ENCODE measurements around the gene MPPED2.

Gene MPPED2, protein sequence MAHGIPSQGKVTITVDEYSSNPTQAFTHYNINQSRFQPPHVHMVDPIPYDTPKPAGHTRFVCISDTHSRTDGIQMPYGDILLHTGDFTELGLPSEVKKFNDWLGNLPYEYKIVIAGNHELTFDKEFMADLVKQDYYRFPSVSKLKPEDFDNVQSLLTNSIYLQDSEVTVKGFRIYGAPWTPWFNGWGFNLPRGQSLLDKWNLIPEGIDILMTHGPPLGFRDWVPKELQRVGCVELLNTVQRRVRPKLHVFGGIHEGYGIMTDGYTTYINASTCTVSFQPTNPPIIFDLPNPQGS

DNA sequence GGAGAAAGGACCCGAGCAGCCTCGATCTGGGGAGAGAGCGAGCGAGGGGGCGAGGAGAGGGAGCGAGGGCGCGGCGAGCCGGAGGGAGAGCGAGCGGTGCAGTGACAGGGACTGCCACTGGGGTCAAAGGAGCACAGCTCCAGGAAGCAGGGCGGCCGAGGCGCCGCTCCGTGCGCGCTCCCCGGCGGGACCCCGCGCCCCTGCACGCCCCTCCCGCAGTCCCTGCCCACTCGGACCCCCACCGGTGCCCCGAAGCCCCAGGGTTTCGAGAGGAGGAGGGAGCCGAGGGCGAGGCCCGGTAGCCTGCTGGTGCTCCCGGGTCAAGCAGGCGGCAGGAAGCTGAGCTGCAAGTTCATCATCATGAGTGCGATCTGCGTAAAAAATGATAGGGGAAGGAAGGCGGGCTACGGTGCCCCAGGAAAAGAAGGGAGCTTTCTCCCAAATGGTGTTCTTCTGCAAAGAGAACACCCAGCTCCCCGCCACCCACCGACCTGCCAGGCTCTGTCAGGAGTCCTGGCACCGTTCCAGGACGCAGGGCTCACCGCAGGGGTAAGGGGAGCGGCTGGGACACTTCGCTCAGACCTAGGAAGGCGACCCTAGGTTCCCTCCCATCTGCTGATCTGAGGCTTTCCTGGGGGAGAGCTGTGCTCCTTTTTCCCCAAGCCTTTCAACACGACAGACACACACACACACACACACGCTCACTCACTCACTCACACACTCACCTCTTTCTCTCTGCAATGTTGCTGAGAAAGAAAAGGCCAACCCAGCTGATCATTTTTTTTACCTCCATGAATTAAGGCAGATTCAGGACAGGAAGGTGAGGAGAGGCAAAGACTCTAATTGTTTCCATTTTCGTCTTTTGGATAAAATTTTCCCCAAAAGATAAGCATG lies at the start of gene MPPED2:
MPPED2 (minus strand) TSS at position 103 of the 894 bp plus-strand sequence. CDS start 5,980 bp downstream, outside the sequence.
- DNase-seq (ENCODE audit: low read depth) = no peak

DNA sequence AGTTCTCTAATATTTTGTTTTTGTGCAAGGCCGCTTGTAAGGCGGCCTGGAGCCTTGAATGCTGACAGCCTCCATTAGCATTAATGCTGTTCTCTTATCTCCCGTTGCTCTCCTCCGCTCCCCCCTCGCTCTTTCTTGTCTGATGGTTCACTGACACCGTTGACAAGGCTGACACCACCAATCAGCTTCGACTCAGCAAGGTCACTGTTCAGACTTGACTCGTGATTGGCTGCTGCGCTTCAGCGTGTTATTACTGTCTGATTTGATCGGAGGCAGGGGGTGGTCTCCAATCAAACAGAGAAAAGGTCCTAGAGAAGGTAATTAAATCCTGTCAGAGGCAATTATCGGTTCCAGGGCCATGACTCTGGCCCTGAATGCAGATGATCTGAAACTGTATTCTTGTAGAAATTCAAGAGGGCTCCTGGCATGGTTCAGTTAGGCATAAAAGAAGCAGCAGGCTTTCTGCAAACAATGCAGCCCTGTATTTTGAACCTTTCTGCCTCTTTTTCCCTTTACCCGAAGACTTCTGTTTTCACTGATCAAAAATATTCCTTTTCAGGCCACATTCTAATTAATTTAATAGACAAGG lies 49.3 kb upstream of the MPPED2 start:
- DNase-seq (ENCODE audit: low read depth) = no peak

DNA sequence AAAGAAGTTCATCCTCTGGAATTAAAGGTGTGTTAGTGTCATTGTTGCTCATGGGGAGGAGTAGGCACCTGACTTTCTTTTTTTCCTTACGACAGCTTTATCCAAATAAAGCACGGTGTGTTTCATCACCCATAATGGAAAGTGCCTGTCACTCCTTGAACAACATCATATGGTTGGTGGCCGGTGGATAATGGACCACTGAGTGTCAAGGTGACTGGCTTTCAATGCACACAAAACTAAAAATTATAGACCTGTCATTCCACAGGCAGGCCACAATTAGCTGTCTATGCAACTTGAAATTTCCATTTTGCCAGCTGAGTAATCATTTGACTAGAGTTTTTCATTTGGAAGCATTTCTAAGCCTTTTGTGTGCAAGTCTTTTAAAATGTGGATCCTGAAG lies 45.0 kb upstream of the MPPED2 start:
- DNase-seq (ENCODE audit: low read depth) = no peak

DNA sequence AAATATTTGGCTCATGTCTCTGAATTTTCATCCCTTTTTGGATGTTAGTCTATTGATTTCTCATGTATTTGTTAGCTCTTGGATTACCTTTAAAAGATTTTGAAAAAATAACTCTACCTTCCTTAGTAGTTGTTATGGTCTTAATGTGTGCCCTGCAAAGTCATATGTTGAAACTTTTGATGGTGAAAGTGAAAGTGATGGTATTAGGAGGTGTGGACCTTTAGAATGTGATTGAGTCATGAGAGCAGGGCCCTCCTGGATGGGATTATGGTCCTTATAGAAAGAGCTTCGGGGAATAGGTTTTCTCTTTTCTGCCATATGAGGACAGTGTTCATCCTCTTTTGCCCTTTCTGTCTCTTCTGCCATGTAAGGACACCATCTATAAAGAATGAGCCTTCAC lies 33.6 kb upstream of the MPPED2 start:
- no peak for DNase-seq (ENCODE audit: low read depth)

DNA sequence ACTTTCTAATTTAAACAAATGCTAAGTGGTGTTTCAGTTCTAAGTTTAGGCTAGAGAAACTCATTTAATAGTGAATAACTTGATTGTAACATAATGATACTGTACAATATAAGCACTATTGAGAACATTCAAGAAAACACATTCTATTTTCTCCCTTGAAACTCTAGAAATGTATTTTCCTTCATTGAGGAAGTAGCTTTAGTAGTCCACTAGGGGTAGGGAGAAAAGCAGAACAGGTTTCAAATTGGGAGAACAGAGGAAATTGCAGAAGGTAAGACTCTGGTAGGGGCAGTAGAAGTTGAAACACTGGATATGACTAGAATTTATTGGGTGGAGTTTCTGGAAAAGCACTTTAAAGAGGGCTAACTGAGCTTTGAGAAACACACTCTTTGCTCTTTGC lies 31.6 kb upstream of the MPPED2 start:
- DNase-seq (ENCODE audit: low read depth) = no peak

DNA sequence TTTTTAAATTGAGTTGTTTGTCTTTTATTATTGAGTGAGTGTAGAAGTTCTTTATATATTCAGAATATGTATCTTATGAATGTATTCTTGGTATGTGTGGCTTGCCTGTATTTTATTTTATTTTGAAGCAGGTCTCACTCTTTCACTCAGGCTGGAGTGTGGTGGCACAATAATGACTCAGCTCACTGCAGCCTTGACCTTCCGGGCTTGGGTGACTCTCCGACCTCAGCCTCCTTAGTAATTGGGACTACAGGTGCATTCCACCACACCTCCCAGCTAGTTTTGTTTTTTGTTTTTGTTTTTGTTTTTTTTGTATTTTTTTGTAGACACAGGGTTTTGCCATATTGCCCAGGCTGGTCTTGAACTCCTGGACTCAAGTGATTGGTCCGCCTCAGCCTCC lies 24.5 kb upstream of the MPPED2 start:
- no peak for DNase-seq (ENCODE audit: low read depth)

DNA sequence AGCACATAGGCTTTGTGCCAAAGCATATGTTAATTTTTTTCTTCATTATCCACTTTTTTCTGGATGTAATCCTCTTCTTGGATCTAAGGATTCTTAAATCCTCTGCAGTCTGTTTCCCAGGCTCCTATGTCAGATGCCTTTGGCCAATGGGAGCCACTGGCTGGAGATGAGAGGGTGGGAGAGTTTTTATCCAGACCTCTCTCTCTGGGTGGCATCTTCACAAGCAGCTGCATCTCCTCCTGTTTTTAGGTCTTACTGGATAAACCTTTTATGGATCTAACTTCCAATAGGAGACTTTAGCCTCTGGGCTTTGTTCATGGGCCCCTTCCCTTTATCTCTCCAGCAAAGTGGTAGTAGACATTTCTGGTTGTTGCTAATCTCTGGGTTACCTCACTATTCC lies 22.4 kb upstream of the MPPED2 start:
- DNase-seq (ENCODE audit: low read depth) = no peak

DNA sequence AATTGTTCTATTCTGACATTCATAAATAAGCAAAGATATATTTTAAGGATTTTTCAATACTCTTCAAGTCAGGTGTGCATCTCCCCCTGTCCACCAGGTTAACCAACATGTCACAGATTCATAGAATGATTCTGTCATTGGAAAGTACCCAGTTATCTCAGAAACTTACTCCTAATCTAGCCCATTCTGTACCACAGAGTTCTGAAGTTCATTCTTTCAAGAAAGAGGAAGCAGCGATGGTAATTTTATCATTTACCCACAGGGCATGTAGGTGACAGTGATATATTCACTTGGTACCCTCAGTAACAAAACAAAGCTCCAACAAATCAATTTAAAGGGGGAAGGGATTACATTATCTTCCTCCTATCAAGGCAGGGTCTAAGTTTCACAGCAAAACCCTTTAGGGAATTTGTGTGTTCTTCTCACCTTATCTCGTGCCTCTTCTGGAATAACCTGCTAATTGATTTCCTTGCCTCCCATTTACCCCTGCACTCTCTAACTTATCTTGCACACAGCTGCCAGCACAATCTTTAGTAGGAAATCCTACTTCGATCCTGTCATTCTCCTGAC lies 19.0 kb upstream of the MPPED2 start:
- no peak for DNase-seq (ENCODE audit: low read depth)

DNA sequence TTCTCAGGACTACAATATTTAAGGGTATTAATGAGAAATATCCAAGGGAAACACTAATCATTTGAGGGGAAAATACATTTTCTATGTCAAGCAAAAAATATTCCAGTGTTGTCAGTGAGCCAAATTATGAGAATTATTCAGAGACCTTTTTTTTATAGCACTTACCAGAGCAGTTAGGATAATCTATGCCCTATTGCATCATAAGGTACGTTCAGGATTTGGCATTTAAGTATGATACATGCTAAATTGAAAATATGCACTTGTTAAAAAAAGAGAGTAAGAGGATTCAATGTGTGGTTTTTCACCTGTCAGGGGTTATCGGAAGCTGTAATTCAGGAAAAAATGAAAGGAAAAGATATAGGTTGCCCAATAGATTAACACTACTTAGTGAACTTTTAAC lies 17.2 kb upstream of the MPPED2 start:
- no peak for DNase-seq (ENCODE audit: low read depth)

DNA sequence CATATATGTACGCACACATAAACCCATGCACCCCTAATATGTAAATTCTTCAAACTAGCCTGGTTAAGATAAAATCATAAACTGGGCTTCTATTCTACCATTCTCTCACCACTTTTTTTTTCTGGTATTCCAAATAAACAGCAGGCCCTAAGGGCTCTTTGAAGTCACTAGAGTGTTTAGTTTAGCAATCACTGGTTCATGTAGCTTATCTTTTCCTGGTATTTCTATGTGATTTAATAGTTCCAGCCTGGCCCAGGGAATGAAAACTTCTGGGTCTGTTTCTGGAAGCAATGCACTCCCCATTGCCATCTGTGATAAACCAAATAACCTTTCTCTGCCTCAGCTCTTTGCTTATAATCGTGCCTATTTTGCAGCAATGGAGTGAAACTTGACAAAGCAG lies 10.7 kb upstream of the MPPED2 start:
- DNase-seq (ENCODE audit: low read depth) = no peak

DNA sequence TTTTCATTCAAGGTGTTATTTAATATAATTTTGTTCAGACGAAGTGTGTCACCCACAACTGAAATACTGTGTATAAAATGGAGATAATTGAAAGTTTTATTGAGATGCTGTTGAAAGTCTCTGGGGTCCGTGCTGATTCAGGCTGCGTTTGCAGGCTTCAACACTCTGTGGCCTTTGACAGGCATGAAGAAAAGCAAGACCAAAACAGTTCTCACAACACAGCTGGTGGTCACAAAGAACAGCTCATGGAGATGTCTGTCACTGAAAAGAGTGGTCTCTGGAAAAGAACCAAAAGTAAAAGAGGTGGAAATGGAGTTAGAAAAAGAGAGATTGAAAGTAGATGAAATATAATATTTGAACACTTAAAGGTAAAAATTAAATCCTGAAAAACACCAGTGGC lies 9.8 kb upstream of the MPPED2 start:
- no peak for DNase-seq (ENCODE audit: low read depth)

DNA sequence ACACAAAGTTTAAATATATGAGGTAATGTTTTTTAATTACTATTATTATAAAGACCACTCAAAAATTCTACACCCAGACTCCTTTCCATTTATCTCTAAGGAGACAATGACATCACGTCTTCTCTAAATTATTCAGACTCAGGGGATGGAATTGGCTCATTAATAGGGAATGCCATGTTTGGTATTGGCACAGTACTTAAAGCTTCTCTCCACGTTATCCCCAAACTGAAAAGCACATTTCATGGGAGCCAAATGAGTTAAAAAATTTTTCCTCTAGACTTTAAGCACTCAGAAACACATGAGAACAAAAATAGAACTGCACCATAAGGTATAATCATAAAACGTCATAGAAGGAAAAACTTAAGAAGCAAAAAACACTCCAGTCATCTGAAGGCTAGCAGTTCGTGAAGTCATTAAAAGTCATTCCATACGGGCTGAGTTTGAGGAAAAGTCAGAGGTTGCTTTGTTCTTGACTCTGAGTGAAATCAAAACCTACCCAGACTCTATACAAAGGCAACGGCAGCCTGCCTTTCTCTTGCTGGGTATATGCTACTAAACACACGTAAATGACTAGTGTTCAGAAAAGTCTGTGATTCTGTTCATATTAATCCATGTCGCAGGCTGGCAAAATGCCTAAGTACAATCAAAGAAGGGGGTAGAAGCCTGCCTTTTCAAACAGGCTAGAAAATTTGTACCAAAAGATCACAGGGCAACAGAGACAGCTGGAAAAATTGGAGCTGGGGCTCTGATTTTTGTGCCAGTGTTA lies 8.7 kb upstream of the MPPED2 start:
- DNase-seq (ENCODE audit: low read depth) = no peak

DNA sequence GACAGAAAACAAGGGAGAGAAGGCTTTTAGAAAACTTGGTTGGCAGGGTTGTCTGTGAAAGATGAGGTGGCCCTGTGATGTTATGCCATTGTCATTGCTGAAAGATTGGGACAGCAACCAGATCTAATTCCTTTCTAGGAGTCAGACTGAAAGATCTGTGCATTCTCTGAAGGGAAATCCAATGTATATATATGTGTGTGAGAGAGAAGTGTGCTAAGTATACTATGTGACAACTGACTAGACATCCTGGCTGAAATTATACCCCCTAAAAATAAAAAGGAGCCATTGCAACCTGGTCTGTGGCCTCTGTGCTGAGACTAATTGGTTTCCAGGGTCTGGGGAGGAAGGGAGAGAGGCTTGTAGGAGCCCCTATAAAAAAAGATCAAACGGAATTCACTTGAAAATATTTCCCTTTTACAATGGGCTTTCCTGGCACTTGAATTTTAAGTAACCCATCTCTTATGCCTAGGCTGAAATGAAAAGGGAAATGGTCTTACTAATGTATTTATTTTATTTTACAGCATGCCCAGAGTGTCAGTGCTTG lies 1.2 kb upstream of the MPPED2 start:
- DNase-seq (ENCODE audit: low read depth) = no peak

DNA sequence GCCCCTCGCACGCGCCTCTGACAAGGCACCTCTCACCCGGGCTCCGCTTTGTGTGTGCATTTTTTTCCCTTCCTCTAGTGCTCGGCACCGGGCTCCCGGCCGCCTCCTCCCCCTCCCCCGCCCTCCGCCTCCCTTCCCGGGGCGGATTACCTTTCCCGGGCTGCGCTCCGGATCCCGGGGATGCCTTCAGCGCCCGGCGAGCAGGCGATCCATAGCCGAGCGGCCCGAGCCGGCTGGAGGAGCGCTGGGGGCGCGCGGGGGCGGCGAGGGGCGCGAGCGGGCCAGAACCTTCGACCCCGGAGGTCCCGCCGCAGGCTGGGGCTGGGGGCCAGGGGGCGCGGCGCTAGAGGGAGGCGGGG lies 282 bp downstream of the MPPED2 start:
- no peak for DNase-seq (ENCODE audit: low read depth)

DNA sequence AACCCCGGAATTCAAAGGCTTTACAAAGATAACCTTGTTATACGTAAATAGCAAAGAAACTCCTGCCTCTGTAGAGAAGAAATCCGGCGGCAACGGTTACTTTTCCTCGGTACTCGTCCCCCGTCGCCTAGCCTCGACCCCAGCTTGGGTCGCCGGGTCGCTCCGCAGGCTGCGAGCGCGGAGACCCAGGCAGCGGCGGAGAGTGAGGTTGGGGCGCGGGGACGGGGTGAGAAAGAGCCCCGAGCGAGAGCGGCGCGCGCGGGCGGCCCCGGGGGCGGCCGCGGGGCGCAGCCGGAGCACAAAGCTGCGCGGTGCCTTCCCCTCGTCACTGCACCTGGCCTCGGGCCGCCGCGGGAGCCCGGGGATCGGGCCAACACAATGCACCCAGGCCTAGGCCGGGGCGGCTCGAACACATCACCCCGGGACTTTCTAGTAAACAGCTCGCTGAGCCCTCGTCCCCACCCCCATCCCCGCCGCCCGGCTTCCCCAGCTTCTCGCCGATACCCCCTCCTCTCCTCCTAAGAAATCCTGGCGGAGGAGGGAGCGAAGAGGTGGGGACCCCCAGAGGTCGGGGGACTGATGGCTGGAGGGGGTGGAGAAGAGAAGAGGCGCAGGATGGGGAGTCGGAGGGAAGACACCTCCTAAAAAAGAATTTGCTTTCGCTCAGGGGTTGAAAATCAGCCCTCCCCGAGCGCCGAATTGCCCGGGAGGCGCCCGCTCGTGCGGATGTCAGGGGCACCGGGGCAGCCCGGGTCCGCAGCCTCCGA lies 845 bp downstream of the MPPED2 start:
- DNase-seq (ENCODE audit: low read depth) = no peak

DNA sequence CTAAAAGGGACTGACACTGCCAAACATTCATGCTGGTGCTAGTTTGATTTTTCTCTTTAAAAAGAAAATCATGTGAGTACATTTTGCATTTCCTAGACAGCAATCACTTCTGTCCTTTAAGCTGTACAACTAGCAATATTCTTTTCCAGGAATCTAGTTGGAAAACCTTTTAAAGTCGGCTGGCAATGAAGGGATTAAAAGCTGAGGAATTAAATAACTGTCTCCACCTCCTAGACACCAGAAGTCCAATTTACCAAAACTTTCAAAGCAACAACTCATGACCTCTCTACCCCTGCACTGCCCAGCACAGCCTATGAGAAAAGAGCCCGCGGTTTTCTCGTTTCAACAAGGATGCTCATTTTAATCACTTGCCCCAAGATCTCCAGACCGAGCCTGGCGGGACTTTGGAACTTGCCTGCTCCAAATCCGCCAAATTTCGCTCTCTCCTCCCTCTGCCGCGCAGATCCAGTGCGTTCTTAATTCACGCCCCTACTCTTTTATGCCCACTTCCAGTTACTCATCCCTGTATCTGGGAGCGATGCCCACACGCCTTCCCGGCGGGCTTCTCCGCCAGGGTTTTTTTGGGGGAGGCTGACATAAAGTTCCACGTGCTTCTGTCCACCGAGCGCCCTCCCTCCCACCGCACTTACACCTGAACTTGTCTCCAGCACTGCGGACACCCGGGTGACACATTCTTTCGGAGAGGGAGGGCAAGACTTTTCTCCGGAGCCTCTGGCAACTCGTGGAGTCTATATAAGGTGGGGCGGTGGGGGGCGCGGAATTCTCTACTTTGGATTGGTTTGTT lies 2.5 kb downstream of the MPPED2 start:
- DNase-seq (ENCODE audit: low read depth) = no peak

DNA sequence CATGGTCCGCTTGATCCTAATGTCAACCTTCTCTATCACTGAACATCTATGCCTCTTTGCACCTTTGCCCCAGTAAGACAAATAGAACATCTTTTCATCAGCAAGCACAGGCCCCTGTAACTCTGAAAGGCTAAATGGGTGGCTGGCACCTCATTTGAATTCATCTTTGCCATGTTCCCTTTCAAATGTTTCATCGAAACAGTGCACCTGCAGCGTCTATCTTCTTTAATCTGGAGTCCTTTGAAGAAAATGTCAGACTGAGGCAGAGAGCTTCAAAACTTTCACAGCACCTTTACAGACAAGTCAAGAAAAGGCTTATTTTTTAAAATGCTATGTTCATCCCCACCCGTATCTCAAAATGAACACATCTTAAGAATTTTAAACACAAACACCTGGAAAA lies 3.4 kb downstream of the MPPED2 start:
- no peak for DNase-seq (ENCODE audit: low read depth)

DNA sequence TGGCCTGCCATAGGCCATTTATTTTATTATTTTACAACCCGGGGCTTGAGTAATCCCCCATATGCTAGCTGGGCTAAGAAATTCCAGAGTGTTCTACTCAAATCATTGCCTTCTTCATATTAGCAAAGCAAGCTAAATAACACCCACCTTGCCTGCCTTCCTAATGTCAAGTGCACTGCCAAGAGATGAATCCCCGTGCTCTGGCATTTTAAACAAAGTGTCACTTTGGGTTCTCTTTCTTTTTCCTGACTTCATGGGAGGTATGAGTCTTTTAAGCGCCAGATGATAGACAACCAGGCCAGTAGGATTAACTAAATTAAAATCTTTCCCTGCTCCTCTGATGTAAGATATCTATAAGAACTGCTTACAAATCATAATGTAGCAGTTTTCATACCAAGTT lies 4.5 kb downstream of the MPPED2 start:
- no peak for DNase-seq (ENCODE audit: low read depth)

DNA sequence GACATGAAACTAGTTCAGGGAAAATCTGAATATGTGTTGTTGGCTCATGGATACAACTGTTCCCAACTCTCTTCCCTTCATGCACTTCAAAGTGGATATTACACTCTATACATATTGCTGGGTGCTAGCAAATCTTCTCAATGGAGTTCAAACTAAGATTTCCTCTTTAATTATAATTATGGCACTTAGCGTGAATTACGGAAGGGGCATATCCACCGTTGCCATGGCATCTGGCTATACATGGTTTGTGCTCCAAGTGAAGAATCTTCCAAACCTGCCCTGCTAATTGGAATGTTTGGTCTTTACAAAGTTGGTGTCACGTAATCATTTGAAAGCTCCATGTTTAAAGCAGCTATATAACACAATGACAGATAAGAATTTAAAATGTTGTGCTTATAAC lies 5.6 kb downstream of the MPPED2 start:
- no peak for DNase-seq (ENCODE audit: low read depth)
